PC-3 (cell line): ENCODE results near the gene TRPM5.

Experiments
- EZH2 ChIP-seq: fragments of 300-600 bp; sonication (generic); IDR thresholded peaks from one replicate; pipeline ENCODE4 v1.6.1; 2017; ENCODE audit warnings: antibody characterized with exemption, mild to moderate bottlenecking, low read length; ENCODE audit not compliant: unreplicated experiment
- EZH2phosphoT487 ChIP-seq: fragments of 300-600 bp; sonication (generic); IDR thresholded peaks from 2 replicates; pipeline ENCODE4 v1.6.1; 2018; ENCODE audit warnings: mild to moderate bottlenecking, antibody characterized with exemption, low read length, borderline replicate concordance
- TF ChIP-seq, protein P1 (sequence below): fragments of 300-600 bp; sonication (generic); conservative IDR thresholded peaks from 2 replicates; pipeline ENCODE4 v1.5.1; 2017; ENCODE audit warnings: antibody characterized with exemption, low read depth, mild to moderate bottlenecking, low read length

DNA sequence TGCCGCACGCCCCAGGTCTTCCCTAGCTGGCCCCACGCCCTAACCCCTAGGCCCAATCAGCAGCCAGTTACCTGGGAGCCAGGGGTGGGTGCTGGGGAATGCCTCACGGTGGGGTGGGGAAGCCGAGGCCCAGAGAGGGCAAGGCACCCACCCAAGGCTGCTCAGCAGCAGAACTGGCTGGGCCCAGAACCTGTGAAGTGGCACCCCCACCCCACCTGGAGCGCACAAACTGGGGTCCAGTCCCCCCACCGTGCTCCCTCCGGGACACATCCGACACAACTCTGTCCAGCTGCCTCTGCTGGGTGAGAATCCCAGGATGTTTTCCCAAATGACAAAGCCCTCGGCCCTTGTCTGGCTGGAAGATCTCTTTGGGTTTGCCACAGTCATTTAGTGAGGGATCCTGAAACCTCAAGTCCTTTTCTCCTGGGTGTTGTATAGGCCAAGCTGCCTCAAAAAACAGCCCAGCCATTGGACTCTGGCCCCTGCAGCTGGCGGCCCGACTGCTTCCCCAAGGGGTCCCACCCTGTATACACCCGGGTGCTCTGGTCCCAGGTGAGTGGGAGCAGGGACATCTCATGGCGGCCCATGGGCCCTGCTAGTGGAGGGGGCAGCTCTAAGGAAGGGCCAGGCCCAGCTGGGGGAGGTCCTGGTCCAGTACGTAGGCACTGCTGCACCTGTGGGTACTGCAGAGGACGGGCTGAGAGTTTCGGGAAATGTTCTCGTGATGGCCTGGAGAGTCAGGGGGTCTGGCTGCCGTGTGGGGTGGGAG, 22.9 kb downstream of the TRPM5 start:
- TF ChIP-seq, protein P1, sequence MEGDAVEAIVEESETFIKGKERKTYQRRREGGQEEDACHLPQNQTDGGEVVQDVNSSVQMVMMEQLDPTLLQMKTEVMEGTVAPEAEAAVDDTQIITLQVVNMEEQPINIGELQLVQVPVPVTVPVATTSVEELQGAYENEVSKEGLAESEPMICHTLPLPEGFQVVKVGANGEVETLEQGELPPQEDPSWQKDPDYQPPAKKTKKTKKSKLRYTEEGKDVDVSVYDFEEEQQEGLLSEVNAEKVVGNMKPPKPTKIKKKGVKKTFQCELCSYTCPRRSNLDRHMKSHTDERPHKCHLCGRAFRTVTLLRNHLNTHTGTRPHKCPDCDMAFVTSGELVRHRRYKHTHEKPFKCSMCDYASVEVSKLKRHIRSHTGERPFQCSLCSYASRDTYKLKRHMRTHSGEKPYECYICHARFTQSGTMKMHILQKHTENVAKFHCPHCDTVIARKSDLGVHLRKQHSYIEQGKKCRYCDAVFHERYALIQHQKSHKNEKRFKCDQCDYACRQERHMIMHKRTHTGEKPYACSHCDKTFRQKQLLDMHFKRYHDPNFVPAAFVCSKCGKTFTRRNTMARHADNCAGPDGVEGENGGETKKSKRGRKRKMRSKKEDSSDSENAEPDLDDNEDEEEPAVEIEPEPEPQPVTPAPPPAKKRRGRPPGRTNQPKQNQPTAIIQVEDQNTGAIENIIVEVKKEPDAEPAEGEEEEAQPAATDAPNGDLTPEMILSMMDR = no peak
- TF ChIP-seq EZH2 (no peak), EZH2phosphoT487 (no peak)
